Spleen (tissue), 7 donors: ENCODE results near the gene FAM120AOS.

Experiments used
- POLR2A ChIP-seq, 3 donors: fragments of 450-650 bp; IDR thresholded peaks; one replicate each; pipeline ENCODE4 v1.5.1; 2017; ENCODE audit warnings: antibody characterized with exemption in 3 of 3, mild to moderate bottlenecking in 1 of 3
- POLR2AphosphoS5 ChIP-seq, 3 donors: sonication (generic); formaldehyde crosslinking; IDR thresholded peaks; one replicate each; pipeline ENCODE4 v1.5.1; 2017; ENCODE audit warnings: antibody characterized with exemption in 3 of 3
- TF ChIP-seq, protein P1 (sequence below), 11 experiments: fragments of 200-600 bp in 7 of 11; fragments of 450-650 bp in 4 of 11; sonication (generic) in 4 of 11; IDR thresholded peaks in 8 of 11; conservative IDR thresholded peaks in 3 of 11; 1 replicate in 7 of 11; 2 replicates in 4 of 11; pipeline versions ENCODE4 v1.4.0 to v1.8.0; 2016 to 2021; ENCODE audit warnings: antibody characterized with exemption in 11 of 11, inconsistent platforms in 4 of 11, mild to moderate bottlenecking in 1 of 11
- donor health status: DM: no; HTN: no; CAD: no; lungs with moderate emphysema.
- donor health status: DM: no; HTN: no; CAD: no.
- donor health status: DM: no; HTN: no; CAD: no.

GRCh38 chr9:93415176-93415690, 38.1 kb downstream of the FAM120AOS start:
- TF ChIP-seq POLR2AphosphoS5 (IDR thresholded peaks at IDR 0.05) (no peak), POLR2A (IDR thresholded peaks at IDR 0.05) (no peak)
- TF ChIP-seq, protein P1, sequence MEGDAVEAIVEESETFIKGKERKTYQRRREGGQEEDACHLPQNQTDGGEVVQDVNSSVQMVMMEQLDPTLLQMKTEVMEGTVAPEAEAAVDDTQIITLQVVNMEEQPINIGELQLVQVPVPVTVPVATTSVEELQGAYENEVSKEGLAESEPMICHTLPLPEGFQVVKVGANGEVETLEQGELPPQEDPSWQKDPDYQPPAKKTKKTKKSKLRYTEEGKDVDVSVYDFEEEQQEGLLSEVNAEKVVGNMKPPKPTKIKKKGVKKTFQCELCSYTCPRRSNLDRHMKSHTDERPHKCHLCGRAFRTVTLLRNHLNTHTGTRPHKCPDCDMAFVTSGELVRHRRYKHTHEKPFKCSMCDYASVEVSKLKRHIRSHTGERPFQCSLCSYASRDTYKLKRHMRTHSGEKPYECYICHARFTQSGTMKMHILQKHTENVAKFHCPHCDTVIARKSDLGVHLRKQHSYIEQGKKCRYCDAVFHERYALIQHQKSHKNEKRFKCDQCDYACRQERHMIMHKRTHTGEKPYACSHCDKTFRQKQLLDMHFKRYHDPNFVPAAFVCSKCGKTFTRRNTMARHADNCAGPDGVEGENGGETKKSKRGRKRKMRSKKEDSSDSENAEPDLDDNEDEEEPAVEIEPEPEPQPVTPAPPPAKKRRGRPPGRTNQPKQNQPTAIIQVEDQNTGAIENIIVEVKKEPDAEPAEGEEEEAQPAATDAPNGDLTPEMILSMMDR (IDR thresholded peaks at IDR 0.05 in 8 of 11, conservative IDR thresholded peaks at IDR 0.05 in 3 of 11) = no peak
